Astrocyte of the cerebellum (primary cell): ENCODE measurements around the gene FAM163B.

Experiments
- DNase-seq: peaks from one replicate; pipeline ENCODE4 v3.0.0-alpha.2; 2011; ENCODE audit warnings: low read depth
- H3K4me3 ChIP-seq: 2 replicates; pipeline ENCODE4 v1.5.1; 2011; ENCODE audit warnings: mild to moderate bottlenecking, low read depth, low read length, moderate library complexity
- in situ Hi-C: cut with HindIII; loops from 2 replicates; pipeline ENCODE4 v1.10.0; 2017; ENCODE audit warnings: low sequenced_read_pairs
- TF ChIP-seq, protein P1 (sequence below): IDR thresholded peaks from 2 replicates; pipeline ENCODE4 v1.5.1; 2012; ENCODE audit warnings: low read length, low read depth, moderate library complexity, mild to moderate bottlenecking; ENCODE audit errors: missing control alignments

The FAM163B gene

GRCh38 chr9:133527444-133527920 is 81.7 kb downstream of the FAM163B start:
- DNase-seq, result no peak
- in situ Hi-C loops, result no loop called here
- TF ChIP-seq, protein P1, sequence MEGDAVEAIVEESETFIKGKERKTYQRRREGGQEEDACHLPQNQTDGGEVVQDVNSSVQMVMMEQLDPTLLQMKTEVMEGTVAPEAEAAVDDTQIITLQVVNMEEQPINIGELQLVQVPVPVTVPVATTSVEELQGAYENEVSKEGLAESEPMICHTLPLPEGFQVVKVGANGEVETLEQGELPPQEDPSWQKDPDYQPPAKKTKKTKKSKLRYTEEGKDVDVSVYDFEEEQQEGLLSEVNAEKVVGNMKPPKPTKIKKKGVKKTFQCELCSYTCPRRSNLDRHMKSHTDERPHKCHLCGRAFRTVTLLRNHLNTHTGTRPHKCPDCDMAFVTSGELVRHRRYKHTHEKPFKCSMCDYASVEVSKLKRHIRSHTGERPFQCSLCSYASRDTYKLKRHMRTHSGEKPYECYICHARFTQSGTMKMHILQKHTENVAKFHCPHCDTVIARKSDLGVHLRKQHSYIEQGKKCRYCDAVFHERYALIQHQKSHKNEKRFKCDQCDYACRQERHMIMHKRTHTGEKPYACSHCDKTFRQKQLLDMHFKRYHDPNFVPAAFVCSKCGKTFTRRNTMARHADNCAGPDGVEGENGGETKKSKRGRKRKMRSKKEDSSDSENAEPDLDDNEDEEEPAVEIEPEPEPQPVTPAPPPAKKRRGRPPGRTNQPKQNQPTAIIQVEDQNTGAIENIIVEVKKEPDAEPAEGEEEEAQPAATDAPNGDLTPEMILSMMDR, result no peak

More at GRCh38 chr9:133527444-133527920, 81.7 kb downstream of the FAM163B start:
- H3K4me3 ChIP-seq, result no peak overlapping the region
